K562 treated with DMSO at 1 percent for 4 hours (cell line): ENCODE measurements around the gene CSH2. TPM values are rescaled to one million over a fixed set of nuclear protein-coding genes. Genes with fewer than 3 reads are reported as not detected.

Experiments used
- total RNA-seq: library from RNA; unstranded; fragments of 300-600 nt; gene quantifications from 2 replicates; pipeline ENCODE4 v1.2.3, GENCODE V29; 2022; ENCODE audit not compliant: insufficient read depth

The CSH2 gene
- 1.2 TPM in 1 of 2 replicates, not detected in the other for total RNA-seq

GRCh38 chr17:63873577-63873976, at the start of gene CSH2:
Gene CSH2, minus strand, starts transcription at chr17:63873677. Its CDS starts 63 bp downstream, at chr17:63873614.

GRCh38 chr17:63918789-63919305, 45.4 kb upstream of the CSH2 start, which contains the start of gene GH1:
Gene GH1, minus strand, starts transcription at chr17:63918839. Its CDS starts 63 bp downstream, at chr17:63918776.

GRCh38 chr17:63911041-63911635, 37.7 kb upstream of the CSH2 start, which contains the start of gene CSHL1:
Gene CSHL1, minus strand, starts transcription at chr17:63911258. Its CDS starts 62 bp downstream, at chr17:63911196.

GRCh38 chr17:63896524-63897354, 23.3 kb upstream of the CSH2 start, which contains the start of gene CSH1:
Gene CSH1, minus strand, starts transcription at chr17:63896574. Its CDS starts 63 bp downstream, at chr17:63896511.

GRCh38 chr17:63881935-63882601, 8.6 kb upstream of the CSH2 start, which contains the start of gene GH2:
Gene GH2, minus strand, starts transcription at chr17:63881944. Its CDS starts 143 bp downstream, at chr17:63881801.

GRCh38 chr17:63842540-63843386, 30.7 kb downstream of the CSH2 start, which contains the start of gene SMARCD2:
Gene SMARCD2, minus strand, starts transcription at chr17:63842685. Its CDS starts 11 bp downstream, at chr17:63842674.

GRCh38 chr17:63827002-63827800, 46.3 kb downstream of the CSH2 start, which contains the start of the genes FTSJ3 and PSMC5:
Gene FTSJ3, minus strand, starts transcription at chr17:63827663. Its CDS starts 761 bp downstream, at chr17:63826902.
Gene PSMC5, plus strand, starts transcription at chr17:63827431. Its CDS starts 60 bp downstream, at chr17:63827491.

Other genes starting within 250 kb of the CSH2 start
- 3.0 and 4.6 TPM in 2 replicates for gene LIMD2, start 173.6 kb downstream of the CSH2 start, total RNA-seq
- 20.0 TPM in 2 replicates for gene STRADA, start 131.9 kb downstream of the CSH2 start, total RNA-seq
- 66.7 and 82.7 TPM in 2 replicates for gene CCDC47, start 100.1 kb downstream of the CSH2 start, total RNA-seq
- 43.1 and 51.5 TPM in 2 replicates for gene DDX42, start 99.5 kb downstream of the CSH2 start, total RNA-seq
- 157 and 167 TPM in 2 replicates for gene PSMC5, start 46.2 kb downstream of the CSH2 start, total RNA-seq
- 22.9 and 28.7 TPM in 2 replicates for gene FTSJ3, start 46.0 kb downstream of the CSH2 start, total RNA-seq
- 85.6 and 99.0 TPM in 2 replicates for gene SMARCD2, start 31.0 kb downstream of the CSH2 start, total RNA-seq
- not detected in 2 replicates for gene GH2, start 8.3 kb upstream of the CSH2 start, total RNA-seq
- gene CSH1, start 22.9 kb upstream of the CSH2 start, total RNA-seq, result not detected in 2 replicates
- gene CSHL1, start 37.6 kb upstream of the CSH2 start, total RNA-seq, result not detected in 2 replicates
- gene GH1, start 45.2 kb upstream of the CSH2 start, total RNA-seq, result not detected in 2 replicates
- gene CD79B, start 58.7 kb upstream of the CSH2 start, total RNA-seq, result not detected in 2 replicates
- 0.45 and 4.4 TPM in 2 replicates for gene SCN4A, start 99.2 kb upstream of the CSH2 start, total RNA-seq
- gene PRR29, start 124.7 kb upstream of the CSH2 start, total RNA-seq, result 0.40 and 2.8 TPM in 2 replicates
- 29.1 and 29.4 TPM in 2 replicates for gene ICAM2, start 147.0 kb upstream of the CSH2 start, total RNA-seq